ENCODE data around the gene GPC1.

DNA sequence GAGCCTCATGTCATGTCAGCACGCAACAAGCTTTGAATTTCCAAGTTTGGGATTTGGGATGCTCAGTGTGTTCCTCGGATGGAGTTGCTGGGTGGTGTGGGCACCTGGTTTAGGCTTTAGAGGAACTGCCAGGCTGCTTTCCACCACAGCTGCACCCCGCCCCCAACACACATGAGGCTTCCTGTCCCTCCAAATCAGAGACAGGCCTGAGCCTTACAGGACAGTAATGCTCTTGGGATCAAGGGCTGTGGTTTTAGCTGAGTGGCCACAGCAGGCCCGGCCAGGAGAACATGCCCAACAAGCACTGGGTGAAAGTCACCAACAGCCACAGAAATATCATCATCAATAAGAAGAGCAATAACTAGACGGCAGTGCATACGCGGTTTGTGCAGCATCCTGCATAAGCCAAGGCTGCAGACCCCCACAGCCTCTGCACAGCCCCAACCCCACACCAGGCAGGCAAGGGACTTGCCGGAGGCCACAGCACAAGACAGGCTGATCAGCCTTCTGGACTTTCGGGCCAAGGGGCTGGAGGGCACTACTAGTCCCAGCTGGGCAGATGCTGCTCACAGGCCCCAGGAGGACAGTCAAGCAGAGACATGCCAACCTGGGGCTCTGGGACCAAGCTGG lies 29.7 kb upstream of the GPC1 start:
- TF ChIP-seq CTCF (IDR thresholded peaks at IDR 0.05) (no peak), POLR2AphosphoS5 (IDR thresholded peaks at IDR 0.05) (no peak), POLR2A (IDR thresholded peaks at IDR 0.05) (no peak)
